SH-SY5Y (cell line): ENCODE results near the gene STAT4.

Experiments
- GATA2 ChIP-seq: IDR thresholded peaks from 2 replicates; pipeline ENCODE4 v1.6.1; 2011; ENCODE audit warnings: mild to moderate bottlenecking, low read depth, low read length
- GATA3 ChIP-seq: IDR thresholded peaks from 2 replicates; pipeline ENCODE4 v1.6.1; 2011; ENCODE audit warnings: low read depth, mild to moderate bottlenecking, low read length, moderate library complexity

GRCh38 chr2:191049728-191050639 lies 100.8 kb downstream of the STAT4 start:
- TF ChIP-seq GATA3 (no peak), GATA2 (no peak)
